Occipital lobe (tissue), 2 donors: ENCODE data around the gene GARRE1. TPM values are rescaled to one million over a fixed set of nuclear protein-coding genes. Genes with fewer than 3 reads are reported as not detected.
"Not testable (repeated sequence)": the region's sequence is repeated elsewhere in the genome, so short reads cannot be mapped to it uniquely, and the experiment has no call there.

Experiments
- DNase-seq: peaks from one replicate; lab custom pipeline; 2025; lab: John Stamatoyannopoulos, UW
- total RNA-seq: library from RNA; depleted of rRNA; stranded (reverse); fragments of >200 nt; gene quantifications from one replicate; pipeline ENCODE4 v1.2.3, GENCODE V29; 2014

Gene GARRE1
- total RNA-seq, 1 donor from 2014 or later: 20.7 TPM

DNA sequence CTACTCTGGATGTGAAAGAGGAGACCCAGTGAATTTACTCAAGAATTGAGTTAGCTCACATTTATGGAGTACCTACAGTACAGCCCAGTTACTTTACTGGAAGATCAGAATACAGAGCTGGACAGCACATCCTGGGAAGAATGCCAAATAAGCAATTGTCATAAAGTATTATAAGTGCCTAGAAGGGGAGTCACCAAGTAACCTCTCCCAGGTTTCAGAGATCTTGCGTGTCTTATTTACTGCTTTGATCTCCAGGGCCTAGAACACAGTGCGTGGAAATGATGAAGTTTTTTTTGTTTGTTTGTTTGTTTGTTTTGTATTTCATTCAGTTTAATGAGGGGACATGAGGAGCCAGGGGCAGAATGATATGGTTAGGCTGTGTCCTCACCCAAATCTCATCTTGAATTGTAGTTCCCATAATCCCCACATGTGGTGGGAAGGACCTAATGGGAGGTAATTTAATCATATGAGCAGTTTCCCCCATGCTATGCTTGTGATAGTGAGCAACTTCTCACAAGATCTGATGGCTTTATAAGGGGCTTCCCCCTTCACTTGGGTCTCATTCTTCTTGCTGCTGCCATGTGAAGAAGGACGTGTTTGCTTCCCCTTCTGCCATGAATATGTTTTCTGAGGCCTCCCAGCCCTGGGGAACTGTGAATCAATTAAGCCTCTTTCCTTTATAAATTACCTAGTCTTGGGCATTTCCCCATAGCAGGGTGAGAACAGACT, 5.2 kb downstream of the GARRE1 start:
- DNase-seq: no peak

DNA sequence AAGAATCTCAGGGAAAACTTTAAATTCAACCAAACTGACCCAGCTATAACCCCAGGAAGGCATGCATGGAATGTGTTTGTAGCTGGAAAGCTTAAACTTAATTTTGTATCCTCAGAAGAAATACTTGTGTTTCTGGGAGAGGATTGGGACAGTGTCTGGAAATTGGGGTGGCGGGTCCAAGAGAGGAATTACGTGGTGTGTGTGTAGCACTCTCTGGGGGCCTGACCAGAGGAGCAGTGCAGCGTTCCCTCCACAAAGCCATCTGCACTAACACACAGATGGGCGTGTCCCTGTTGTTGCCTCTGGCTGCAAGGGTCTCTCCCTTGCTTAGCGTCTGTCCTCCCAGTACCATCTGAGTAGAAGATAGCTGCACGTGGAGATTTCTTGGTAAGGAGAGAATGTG, 6.4 kb downstream of the GARRE1 start:
- no peak for DNase-seq

DNA sequence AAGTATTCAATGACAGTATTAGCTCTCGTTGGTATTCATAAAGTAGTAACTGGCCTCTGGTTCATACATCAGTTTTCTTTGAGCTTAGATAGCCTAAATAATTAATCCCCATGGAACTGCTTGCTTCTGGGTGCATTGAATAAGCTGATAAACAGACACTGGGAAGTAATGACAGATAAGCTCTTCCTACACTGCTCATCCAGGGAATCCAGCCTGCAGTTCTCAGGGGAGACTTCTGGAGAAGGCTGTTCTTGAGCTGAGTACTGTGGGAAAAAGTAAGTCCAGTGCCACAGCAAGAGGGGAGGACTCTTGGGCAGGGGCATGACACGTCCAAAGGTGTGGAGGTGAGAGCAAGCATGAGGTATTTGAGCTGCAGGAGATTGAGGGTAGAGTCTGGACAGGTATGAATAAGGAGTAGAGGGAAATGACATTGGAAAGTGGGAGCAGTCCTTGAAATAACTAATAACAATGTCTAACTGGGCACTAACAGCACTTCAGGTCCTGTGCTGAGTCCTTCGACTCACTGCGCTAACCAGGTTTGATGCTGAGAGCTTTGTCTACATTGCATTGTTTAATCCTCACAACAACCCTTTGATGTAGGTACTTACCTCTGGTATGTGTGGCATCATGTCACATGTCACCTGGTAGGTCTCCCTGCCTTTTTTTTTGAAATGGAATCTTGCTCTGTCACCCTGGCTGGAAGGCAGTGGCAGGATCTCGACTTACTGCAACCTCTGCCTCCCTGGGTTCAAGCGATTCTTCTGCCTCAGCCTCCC, 7.2 kb downstream of the GARRE1 start:
- DNase-seq: no peak

DNA sequence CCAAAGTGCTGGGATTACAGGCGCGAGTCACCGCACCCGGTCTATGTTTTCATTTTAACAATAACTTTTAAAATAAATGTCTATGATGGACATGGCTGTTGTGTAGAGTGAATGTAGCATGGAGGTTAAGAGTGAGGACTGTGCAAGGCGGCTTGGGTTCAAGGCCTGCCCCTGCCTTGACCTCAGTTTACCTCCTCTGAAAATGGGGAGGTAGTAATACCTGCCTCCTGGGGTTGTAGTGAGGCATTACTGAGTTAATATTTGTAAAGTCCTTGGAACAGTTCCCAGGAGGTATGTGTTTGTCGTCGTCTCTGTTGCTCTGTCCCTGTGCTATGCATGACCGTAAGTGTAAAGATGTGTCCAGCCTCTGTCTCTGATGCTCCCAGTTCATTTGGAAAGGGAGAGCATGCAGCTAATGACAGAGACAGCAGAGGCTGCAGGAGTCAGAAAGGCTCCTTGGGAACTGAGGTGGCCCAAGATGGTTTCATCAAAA, 9.4 kb downstream of the GARRE1 start:
- no peak for DNase-seq

DNA sequence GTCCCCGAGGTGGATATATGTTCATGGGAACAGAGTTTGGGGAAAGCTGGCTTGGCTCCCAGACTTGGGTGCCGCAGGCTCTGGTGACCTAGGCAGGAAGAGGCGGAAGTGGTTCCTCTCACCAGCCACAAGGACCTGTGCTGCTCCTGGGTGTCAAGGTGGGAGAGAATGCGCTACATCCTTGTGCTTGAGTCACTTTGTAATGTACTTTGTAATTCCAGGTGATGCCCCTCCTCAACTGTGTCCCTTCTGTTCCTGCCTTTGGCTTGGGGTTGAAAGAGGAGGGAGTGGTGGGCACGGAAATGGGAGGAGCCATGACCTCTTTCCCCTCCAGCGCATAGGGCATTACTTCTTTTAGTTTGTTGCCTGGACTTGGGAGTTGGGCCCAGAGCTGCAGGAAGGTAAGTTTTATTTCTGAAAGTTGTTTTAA, 10.9 kb downstream of the GARRE1 start:
- no peak for DNase-seq

DNA sequence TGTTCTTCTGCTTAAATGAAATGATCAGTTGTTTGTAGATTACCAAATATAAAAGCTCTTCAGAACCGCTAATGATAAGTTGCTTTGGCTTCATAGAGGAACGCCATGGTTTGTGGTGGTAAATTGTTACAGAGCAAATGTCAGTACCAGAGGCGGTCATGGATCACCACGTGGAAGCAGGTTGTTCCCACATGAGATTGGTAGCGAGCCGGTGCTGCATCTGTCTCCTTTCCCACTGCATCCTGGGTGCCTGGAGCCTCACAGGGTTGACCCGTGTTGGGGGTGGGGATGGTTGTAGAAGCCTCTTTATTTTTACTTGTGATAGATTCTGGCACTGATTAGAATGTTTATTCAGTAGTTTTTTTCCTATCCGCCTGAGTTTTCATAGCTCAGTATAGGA, 14.7 kb downstream of the GARRE1 start:
- DNase-seq: no peak

DNA sequence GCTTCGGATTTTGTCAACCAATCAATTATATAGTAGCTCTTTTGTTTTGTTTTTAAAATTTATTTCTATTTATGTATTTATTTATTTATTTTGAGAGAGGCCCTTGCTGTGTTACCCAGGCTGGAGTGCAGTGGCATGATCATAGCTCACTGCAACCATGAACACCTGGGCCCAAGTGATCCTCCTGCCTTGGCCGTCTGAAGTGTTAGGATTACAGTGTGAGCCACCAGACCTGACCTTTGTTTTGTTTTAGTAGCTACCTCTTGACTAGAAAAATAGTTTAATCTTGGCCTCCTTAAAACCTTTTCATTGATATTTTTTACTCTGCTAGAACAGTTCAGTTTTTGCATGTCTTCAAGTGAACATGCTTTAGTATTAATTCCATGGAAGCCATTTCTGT, 15.1 kb downstream of the GARRE1 start:
- DNase-seq: no peak

DNA sequence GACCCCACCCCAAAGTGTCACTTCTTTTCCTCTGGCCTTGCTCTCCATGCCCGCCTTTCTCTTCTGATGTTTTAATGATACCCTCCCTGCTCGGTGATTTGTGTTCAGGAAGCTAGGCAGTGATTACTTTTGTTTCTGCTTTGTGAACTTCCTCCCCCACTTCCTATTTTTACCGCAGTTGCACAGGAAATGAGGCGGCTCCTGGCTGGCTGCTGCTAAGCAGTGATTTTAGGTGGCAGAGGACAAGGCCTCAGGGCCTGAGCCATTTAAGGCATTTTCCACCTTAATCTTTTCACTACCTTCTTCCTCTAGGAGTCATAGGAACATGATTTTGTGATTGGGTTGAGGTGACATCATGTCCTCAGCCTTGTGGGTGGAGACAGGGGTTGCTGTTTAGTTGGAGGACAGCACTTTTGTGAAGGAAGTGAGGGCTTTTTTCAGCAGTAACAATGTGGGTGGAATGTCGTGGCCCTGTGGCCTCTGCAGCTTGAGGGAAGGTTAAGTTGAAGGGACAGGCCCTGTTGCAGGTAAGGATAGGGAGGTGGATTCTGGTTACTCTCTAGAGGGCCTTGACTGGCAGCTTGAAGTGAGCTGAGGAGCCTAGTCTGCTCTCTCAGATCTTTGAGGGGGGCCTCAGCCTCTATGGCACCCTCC, 15.7 kb downstream of the GARRE1 start:
- no peak for DNase-seq

DNA sequence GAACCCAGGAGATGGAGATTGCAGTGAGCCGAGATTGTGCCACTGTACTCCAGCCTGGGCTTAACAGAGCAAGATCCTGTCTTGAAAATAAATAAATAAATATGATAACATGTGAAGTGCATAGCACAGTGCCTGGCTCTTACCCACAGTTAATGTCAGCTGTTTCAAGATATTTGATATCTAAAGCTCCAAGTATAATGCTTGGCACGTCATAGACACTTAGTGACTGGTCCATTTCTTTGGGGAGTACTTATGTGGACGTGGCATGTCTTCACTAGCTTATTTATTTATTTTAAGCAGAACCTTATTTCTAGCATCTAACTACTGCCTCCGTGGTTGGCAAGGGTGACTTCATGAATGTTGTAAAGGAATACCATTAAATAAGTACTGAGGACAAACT, 18.8 kb downstream of the GARRE1 start:
- DNase-seq: no peak

DNA sequence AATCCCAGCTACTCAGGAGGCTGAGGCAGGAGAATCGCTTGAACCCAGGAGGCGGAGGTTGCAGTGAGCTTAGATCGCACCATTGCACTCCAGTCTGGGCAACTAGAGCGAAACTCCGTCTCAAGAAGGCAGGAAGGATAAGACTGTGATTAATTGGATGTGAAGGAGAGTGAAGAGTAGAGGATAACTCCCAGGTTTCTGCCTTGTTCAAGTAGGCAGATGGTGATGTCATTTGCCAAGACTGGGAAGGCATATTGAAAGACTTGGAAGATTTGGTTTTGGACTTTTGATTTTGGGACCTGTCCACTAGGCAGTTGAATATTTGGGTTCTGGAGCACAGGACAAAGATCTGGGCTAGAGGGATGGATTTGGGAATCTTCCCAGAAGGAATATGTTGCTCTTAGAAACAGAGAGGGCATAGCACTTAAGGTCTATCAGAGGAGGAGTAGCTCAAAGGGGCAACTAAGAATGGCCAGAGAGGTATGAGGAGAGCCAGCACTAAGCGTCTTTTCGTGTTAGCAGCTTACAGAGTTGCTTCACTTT, 20.0 kb downstream of the GARRE1 start:
- no peak for DNase-seq

DNA sequence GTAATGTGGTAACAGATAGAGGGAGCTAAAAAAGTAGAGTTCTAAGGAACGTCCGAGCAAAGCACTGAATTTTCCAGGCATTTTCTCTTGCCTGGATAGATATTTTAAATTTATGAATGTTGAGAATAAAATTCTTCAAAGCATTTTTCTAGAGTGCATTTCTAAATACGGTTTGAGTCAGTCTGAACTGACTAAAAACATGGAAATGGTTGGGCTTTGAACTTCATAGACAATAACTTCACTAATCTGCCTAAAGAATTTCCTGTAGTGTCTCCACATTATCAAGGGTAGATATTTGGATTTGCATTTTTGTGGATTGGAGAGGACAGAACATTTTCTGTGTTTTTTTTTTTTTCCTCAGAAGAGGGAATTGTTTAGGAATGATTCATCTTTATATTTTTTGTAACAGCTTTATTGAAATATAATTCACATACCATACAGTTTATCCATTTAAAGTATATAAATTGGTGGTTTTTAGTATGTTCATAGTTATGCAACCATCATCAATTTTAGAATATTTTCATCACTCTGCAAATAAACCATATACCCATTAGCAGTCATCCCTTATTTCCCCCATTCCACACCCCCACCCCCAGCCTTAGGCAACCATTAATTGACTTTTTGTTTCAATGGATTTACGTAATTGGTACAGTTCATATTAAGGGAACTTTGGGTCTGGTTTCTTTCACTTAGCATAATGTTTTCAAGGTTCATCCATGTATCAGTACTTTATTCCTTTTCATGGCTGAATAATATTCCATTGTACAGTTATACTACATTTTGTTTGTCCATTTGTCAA, 20.7 kb downstream of the GARRE1 start:
- no peak for DNase-seq

DNA sequence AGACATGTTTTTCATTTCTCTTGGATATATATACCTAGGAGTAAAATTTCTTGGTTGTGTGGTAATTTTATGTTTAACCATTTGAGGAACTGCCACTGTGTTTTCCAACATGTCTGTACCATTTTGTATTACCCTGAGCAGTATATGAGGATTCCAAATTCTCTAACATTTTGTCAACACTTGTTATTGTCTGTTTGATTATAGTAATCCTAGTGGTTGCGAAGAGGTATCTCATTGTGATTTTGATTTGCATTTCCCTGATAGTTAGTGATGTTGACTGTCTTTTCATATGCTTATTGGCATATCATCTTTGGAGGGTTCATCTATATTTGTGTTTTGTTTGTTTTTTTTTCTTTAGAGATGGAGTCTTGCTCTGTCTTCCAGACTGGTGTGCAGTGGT, 21.4 kb downstream of the GARRE1 start:
- no peak for DNase-seq

DNA sequence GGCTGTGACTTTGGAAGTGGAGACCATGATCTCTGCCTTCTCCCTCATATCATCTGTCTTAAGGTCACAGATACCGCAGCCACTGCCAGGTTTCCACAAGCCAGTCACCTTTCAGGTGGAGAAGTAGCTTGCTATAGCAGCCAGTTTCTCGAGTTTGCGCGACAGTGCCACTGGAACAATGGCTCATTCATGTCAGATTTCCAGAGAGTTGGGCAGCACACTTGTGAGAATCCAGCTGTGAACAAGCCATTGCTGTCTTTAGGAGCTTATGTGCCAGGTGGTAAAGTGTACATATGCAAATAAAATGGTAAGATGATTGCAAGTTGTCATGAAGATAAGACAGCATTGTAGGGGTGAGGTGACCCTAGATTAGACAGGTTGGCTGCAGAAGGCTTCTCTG, 22.3 kb downstream of the GARRE1 start:
- peak; percentile 10 for DNase-seq

DNA sequence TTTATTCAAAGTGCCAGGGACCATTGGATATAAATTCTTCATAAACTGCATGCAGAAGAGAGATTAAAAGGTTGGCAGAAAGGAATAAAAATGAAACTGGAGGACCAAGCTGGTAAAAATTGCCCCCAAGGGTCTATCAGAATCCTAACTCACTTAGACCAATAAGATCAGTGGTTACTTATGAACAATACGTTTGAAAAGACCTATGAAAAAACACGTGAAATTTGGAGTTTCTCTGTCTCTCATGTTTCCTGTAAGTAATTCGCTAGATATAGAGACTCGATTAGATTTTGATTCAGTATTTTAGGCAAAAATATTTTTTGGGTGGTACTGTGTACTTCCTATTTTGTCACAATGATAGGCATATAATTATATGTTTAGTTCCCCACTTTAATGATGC, 22.9 kb downstream of the GARRE1 start:
- DNase-seq: no peak

DNA sequence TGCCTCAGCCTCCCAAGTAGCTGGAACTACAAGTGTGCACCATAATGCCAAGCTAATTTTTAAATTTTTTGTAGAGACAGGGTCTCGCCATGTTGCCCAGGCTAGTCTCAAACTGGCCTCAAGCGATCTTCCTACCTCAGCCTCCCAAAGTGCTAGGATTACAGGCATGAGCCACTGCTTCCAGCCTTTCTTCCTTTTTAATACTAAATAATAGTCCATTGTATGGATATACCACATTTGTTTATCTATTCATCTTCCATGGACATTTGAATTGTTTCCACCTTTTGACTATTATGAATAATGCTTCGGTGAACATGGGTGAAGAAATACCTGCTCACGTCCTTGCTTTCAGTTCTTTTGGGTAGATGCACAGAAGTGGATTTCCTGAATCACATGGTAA, 24.4 kb downstream of the GARRE1 start:
- no peak for DNase-seq

DNA sequence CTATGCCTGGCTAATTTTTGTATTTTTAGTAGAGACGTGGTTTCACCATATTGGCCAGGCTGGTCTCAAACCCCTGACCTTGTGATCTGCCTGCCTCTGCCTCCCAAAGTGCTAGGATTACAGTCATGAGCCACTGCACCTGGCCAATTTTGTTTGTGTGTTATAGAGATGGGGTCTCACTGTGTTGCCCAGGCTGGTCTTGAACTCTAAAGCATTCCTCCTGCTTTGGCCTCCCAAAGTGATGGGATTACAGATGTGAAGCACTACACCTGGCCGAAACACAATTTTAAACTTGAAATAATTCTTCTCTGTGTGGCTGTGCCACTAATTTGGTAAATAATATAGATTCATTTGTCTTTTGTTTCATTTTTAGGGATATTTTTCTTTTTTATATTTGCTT, 27.1 kb downstream of the GARRE1 start:
- not testable (repeated sequence) for DNase-seq

DNA sequence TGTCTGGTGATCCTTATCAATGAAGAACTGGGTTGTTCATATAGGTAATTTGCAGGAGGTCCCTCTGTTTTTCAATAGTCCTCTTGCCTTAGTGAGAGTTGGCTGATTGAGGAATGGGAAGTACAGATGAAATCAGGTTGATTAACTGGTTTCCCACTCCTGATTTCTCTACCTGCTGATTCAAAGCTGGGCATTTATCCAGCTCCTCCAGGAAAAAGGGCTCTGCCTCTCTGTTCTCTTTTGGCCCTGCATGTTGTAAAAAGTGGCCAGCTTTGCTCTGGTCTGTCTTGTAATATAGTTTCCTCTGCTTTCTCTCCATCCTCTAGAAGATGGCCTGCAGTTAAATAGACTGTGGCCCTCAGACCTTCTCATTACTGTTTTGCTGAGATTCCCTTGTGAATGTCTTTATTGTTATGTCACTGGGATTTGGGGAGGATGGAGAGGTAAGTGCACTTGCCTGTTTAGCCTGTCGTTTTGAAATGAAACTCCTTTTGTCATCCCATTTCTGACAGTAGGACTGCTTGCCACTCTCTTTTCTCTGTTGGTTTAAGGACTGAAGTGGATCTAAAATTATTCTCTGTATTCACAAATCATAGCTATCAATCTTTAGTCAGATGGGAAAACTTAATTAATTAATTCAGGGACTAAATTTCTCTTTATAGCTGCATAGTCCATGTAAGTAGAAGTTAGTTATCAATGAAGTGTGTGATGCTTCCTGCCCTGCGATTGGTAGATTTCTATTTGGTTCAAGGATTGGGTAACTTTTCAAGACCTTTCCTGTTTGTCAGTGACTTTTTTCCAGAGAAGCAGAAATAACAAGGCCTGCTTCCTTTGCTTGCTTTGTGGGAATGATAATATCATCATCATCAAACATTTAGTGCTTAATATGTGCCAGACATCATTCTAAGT, 28.5 kb downstream of the GARRE1 start:
- DNase-seq: no peak

DNA sequence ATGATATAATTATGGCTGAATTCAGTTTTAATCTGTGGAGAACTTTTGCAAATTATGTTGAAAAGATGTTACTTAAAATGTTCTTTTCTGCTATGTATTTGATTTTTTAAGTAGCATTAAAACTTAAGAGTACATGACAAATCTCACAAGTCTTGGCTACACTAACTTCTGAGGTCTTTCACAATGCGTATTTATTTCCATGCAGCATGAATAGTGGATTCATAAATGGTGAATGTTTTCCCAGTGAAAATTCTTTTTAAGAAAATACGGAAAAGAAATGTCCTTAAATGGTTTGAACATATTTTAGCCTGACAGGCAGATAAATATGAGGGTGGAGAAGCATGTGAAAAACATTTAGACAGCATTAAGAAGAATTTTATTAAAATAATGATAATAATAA, 30.2 kb downstream of the GARRE1 start:
- DNase-seq: no peak

DNA sequence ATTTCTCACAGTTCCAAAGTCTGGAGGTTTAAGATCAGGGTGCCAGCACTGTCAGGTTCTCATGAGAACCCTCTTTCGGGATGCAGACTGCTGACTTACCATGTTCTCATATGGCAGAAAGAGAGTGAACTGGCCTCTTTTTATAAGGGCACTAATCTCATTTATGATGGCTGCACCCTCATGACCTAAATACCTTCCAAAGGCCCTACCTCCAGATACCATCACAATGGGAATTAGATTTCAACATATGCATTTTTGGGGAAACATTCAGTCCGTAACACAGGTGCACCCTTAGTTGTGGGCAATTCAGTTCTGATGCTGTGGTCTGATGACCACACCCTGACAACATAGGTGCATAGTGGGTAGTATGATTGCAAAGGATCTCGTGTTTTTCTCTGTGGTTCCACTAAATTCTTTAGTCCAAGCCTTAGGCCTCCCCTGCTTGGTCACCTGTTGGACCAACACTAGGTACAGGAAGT, 33.3 kb downstream of the GARRE1 start:
- DNase-seq: no peak

DNA sequence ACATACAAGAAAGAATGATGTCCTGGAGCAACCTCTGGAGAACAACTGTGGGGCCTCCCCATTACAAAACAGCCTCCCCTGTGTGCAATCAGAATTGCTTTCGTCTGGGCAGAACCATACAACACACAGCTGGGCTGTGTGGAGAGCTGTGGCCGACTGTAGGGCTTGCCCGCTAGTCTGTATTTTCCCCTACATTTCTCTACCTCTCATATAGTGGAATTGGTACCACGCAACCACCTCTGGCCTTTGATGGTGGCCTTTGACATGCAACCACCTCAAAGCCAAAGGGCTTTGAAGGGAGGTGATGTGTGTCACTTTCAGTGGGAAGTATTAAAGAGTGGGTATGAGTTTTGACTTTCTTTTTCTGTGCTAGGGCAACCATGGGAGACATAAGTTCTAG, 34.0 kb downstream of the GARRE1 start:
- no peak for DNase-seq
